ENCODE results near the gene DNAH12.

DNA sequence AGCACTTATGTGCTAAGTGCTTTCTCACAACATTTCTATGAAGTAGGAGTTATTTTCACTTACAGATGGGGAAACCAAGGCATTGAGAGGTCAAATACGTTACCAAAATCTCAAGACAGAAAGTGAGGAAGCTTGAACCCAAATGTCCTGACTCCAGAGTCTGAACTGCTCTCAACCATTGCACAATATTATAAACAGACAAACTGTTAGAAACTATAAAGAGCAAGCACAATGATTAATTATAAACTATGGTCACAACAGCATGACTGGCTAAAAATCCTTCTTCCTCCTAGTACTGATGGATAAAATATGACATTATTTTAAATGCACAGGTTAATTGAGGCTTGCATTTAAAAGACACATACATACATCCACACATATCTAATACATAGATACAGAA is 173.8 kb downstream of the DNAH12 start:
- TF ChIP-seq, protein P1, sequence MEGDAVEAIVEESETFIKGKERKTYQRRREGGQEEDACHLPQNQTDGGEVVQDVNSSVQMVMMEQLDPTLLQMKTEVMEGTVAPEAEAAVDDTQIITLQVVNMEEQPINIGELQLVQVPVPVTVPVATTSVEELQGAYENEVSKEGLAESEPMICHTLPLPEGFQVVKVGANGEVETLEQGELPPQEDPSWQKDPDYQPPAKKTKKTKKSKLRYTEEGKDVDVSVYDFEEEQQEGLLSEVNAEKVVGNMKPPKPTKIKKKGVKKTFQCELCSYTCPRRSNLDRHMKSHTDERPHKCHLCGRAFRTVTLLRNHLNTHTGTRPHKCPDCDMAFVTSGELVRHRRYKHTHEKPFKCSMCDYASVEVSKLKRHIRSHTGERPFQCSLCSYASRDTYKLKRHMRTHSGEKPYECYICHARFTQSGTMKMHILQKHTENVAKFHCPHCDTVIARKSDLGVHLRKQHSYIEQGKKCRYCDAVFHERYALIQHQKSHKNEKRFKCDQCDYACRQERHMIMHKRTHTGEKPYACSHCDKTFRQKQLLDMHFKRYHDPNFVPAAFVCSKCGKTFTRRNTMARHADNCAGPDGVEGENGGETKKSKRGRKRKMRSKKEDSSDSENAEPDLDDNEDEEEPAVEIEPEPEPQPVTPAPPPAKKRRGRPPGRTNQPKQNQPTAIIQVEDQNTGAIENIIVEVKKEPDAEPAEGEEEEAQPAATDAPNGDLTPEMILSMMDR (IDR thresholded peaks at IDR 0.05; ENCODE audit: low read depth, low read length): no peak
- TF ChIP-seq, protein P2, sequence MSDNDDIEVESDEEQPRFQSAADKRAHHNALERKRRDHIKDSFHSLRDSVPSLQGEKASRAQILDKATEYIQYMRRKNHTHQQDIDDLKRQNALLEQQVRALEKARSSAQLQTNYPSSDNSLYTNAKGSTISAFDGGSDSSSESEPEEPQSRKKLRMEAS (IDR thresholded peaks at IDR 0.05; ENCODE audit: low read depth, low read length): no peak
